SKM-1 treated with dmso at 0.1 percent for 144 hours (cell line): ENCODE measurements around the gene APMAP.

Experiments used
- DNase-seq: peaks from one replicate; lab custom pipeline; 2025; ENCODE audit not compliant: unreplicated experiment; lab: John Stamatoyannopoulos, UW

The APMAP gene, protein sequence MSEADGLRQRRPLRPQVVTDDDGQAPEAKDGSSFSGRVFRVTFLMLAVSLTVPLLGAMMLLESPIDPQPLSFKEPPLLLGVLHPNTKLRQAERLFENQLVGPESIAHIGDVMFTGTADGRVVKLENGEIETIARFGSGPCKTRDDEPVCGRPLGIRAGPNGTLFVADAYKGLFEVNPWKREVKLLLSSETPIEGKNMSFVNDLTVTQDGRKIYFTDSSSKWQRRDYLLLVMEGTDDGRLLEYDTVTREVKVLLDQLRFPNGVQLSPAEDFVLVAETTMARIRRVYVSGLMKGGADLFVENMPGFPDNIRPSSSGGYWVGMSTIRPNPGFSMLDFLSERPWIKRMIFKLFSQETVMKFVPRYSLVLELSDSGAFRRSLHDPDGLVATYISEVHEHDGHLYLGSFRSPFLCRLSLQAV

DNA sequence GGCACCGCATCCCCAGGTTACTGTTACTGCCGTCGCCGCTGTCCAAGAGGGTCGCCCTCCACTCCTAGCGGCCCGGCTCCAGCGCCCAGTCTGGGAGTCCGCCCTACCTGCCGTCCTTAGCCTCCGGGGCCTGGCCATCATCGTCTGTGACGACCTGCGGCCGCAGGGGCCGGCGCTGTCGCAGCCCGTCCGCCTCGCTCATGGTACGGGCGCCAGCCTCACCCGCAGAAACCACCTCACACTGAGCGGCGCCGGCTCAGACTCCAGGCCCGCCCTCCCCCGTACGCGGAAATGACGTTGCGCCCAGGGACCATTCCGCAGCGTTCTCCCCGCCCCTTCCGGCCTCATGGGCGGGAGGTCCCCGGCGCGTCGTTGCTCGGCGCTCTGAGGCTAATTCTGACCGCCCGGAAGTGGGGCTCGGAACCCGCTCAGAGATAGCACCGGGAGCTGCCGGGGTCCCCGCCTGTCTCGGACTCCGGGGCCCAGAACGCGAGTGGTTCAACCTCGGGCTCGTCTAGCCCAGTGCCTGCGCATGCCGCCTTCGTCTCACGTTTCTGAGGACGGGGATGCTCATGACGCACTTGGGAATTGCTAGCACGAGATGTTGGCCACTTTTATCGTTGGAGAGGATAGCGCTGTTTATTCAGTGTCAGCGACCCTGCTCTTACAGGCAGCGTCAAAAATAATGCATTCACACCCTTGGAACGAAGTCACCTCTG is at the start of gene APMAP:
TSS of gene APMAP (minus strand) at position 265 of the 719 bp plus-strand sequence. CDS start at position 202, 63 bp downstream.
- DNase-seq = peak; percentile 89

DNA sequence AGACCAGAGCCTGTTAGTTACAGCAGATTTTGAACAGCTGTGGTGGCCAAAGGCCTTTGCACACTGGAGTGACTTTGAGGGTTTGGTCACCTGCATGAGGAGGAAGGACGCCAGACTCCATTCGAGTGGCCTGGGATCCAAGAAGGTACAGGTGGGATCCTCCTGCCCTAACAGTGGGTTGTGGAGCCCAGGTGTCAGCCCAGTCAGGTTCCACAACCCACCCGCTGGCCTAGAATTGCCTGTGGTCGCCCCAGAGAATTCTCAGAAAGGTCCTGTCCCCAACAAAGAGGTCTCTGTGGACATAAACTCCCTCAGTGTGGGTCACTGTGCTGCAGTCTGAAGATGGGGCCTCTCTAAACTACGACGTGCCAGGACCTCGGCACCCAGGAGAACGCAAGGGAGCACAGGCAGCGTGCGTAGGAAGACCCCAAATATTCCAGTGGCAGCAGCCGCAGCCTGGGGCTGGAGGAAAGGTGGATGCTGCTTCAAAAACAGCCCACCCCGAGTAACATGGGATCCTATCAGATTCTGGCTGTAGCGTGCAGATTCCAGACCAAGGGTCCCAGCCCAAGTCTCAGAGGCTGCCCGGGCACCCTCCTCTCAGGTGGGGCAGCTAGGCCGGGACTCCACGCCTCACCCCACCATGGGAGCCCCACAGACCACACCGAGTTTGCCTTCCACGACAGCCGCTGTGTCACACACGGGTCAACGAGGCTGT is 49.4 kb upstream of the APMAP start:
- DNase-seq = no peak

DNA sequence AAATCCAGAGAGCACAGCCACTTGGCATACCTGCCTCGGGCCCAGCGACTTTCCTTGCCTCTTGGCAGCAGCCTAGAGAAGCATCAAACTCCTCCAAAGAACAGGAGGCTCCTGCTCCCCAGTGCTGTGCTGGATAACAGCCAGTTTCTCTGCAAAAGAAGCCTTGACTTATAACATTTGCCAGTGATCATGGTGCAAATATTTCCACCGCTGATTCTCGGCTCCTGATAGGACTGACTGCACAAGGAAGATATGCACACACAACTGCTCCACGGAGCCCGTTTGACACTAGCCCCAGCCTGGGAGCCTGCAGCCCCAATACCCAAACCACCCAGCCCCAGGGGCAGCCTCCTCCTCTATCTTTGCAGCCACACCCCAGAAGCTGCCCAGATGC is 47.9 kb upstream of the APMAP start:
- no peak for DNase-seq

DNA sequence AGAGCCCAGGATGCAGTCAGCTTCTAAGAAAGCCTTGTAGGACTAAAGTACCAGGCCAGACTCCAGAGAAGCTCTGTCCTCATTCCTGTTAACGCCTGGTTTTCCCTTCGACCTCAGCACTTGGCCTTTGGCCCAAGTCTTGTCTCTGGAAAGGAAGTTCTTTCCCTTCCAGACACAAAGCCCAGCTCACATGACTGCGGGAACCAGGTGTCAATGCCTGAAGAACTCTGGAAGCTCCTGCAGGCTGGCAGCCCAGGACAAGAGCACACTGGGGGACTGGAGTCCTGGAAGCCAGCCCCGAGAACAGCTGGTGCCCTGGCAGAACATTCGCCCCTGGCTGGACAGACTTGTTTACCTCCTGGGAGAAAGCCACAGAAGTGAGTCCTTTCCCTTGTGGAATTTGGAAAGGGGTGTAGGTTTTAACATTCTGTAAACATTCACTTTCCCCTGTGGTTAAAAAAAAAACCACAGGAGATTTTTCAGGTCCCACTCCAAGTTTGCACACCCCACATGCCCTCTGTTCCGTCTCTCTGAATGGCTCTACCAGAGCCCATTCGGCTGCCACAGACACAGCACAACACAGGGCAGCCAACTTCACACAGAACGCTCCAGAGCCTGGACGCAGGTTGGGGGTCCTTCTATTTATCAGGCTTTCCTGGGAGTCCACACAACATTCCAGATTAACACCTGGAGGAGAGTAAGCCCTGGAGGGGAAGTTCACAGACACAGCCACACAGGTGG is 47.3 kb upstream of the APMAP start:
- DNase-seq = no peak

DNA sequence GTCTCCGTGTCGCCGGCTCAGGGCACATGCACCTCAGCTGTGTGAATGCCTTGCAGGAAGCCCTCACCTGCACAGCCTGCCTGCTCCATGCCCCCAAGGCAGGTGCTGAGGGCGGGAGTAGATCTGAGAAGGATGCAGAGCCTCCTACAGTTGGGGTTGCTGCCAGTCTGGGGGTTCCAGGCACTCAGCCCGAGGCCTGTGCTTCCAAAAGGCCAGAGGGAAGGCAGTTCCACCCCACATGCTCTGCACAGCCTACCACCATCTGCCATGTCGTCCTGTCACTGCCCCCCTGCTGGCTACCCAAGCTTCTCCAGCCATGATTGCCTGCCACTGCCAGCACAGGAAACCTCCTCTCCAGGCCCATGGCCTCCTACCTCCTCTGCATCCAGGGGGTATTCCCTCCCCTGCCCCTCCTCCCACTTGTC is 46.1 kb upstream of the APMAP start:
- no peak for DNase-seq

DNA sequence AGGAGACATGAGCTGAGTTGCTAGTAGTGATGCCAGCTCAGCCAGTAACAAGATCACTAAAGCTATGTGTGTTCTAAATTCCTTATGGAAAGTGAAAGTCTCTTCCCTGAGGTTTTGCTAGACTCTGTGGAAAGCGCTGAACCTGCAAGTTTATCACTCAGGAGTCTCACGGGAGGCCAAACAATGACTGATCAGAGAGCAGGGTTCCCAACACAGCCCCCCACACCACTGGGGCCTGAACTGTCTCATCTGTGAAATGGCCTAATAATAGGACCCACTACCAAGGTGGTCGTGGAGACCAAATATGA is 45.5 kb upstream of the APMAP start:
- DNase-seq = no peak

DNA sequence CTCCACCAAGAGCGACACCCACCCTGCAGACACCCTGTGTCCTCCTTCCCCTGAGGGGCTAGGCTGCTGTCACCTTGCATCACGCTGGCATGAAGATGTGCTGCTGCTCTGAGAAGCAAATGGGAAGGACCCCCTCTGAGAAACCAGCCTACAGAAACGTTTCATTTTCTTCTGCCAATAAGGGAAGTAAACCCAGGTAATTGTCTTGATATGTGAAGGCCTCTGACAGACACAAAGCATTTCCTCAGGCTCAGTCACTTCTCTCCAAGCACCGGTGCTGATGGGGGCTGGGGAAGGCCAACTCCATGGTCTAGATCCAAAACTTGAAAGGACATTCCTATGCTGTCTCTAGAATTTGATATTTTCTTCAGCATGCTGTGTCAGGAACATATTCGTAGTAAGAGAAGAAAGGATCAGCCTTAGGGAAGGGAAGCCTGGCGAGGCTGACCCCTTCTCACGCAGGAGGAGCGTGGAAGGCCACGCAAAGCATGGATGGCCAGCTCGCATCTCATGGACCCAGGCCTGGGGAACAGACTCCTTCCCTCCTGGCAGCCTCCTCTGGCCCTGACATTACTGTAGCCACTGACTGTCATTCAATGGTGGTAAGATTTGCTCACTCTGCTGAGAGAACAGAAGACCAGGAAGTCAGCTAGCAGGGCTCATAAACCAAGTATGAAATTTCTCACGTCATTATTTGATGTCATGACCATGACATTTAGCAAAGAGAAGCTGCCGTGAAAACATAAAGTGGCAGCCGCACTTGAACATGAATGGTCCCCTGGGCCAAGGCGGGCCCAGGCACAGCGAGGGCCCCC is 44.9 kb upstream of the APMAP start:
- no peak for DNase-seq

DNA sequence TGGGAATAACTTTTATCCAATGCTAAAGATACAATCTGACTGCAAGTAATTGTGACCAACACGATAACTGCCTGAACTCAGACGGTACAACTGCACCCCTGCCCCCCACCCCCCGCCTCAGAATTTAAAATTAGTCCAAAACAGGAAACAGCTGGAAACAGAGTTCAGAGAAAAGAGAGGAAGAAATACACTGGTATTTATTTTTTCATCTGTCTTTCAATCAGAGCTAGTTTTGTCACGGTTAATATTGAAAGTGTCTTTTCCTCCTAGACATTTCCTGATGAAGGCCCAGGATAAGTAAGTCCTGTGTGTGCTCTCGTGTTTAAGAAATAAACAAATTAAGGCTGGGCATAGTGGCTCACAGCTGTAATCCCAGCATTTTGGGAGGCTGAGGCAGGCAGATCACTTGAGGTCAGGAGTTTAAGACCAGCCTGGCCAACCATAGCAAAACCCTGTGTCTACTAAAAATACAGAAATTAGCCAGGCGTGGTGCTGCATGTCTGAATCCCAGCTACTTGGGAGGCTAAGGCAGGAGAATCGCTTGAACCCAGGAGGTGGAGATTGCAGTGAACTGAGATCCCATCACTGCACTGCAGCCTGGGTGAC is 43.9 kb upstream of the APMAP start:
- no peak for DNase-seq

DNA sequence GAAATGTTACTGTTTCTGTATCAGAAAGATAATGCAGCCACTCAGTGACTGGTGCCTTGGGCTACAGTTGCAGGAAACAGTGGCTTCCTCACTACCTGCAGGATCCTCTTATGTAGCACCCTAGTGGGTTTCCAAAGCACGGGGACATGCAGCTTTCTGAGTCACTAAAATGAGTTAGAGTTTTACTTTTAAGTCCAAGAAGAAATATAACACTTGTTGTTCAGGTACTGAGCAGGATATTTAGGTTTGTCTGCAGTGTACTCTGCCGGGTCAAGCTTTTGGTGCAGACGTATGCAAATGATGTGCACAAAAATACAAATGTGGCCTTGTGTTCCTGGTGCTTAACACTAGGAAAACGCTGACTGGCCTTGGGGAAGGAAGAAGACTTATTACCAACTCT is 43.4 kb upstream of the APMAP start:
- DNase-seq = no peak

DNA sequence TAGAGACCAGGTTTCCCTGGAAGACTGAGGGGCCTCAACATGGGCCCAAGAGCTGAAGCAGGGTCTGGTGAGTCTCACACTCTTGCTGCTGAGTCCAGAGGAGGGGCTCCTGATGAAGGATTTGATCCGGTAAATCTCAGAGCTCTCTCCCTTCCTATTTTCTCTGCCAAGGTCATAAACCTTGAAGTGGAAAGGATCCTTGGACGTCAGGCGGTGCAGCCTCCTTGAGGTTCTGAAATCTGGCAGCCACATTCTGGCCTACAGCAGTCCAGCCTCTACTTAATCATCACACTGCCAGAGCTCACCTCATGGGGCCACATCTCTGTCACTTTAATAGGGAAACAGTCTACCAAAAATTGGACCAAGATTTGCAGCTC is 41.4 kb upstream of the APMAP start:
- no peak for DNase-seq

DNA sequence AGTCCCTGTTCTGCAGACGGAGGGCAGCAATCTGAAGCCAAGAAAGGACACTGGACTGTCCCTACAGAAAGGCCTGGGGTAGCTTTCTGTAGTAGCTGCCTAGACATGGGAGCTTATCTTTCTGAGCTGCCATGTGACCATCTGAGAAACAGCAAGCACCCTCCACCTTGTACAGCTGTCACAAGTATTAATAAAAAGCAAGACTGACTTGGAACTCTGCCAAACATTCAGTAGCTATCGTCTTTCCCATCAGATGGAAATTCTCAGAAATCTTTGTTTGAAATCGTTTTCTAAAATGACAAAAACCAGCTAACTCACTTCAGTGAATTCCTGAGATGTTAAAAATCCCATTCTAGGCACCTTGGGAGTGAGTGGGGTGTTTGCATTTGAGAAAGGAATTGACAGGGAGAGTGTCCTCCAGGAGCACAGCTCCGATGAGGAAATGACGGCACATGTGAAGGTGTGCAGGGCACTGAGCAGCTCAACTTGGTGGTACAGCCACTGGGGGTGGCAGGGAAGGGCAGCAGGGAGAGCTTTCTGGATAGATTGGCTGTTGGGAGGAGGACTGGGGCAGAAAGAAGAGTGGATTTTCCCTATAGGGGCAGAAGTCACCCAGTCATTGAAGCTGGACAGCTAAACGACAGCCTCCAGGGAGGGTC is 40.8 kb upstream of the APMAP start:
- no peak for DNase-seq

DNA sequence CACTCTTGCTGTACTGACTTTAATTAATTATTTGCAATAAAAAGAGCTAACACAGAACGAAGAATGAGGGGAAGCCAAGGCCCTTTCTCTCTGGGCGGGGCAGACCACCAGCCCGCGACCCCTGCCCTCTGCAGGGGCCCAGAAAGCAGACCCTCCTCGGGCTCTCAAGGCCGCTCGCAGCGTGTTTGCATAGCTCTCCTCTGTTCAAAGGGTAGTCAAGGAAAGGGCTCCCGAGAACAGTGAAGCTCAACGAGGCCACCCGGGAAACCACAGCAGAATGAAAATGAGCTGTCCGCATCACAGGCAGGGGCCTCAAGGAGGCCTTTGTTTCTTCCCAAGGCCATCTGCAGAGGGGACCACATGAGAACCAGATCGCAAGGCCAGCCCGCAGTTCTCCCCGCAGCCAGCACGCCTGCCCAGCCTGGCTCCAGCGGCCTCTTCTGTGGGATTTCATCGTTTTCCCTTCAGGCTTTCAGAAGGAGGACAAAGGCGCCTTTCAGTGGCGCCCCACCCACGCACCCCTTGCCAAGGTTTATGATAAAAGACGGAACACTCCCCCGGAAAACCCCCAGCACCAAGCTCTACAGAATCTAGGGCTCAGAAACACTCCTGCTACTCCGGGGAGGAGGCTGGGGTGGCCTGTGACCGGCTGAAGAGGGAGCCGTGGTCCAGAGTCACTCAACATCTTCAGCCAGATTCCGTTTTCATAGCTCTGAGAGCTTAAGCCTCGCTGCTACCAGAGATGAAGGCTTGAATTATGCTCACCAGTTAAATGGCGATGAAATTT is 40.1 kb upstream of the APMAP start:
- no peak for DNase-seq

DNA sequence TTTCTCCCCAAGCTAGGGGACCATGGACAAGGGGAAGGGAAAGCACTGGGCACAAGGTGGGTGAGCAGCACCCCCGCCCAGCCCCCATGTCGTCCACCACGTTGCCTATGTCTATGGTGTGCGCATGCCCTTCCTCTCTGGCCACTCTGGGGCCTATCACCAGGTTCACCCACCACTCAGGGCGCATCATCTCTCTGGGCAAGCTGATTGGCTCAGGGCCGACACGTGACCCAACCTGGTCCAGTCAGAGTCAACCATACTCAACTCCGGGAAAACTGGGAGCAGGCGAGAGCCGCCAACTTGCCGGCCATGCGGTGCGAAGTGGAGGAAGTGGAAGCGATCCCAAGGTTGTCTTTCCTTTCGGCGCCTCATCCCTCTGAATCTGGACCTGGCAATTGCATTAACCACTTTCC is 39.5 kb upstream of the APMAP start:
- no peak for DNase-seq

DNA sequence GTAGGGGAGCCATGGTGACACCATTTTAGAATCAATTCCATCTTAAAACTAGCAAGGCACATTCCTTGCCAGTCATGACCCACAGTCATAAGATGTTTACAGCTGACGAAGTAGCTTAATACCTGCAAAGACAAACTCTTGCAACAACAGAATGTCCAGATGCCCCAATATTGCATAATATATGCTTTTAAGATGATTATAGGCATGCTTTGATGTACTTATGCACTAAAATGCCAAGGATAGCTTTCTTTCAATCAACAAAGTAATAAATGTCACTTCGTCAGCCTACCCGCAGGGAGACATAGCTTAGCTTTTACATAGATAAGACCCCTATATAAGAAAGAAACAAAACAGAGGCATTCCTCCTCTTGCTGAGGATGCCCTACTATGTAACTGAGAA is 38.7 kb upstream of the APMAP start:
- DNase-seq = no peak

DNA sequence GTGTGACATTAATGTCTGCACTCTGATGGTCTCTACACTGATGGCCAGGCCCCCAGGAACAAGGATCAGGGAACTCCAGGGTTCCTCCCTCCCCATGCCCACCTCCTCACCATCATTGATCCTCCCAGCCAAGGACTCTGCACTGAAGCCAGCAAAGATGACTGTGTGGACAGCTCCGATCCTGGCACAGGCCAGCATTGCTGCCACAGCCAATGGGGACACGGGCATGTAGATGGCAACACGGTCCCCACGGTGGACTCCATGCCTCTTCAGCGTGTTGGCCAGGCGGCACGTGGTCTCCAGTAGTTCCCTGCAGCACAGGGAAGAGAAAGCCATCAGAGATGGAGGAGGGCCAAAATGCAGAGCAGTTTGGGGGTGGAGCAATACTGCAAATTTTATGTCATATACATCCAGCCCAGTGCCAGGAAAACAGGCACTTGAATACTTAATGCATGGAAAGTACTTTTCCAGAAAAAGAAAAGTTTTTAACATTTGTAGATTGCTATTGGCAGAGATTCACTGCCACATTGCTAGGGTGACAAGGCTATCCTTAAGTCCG is 38.2 kb upstream of the APMAP start:
- no peak for DNase-seq

DNA sequence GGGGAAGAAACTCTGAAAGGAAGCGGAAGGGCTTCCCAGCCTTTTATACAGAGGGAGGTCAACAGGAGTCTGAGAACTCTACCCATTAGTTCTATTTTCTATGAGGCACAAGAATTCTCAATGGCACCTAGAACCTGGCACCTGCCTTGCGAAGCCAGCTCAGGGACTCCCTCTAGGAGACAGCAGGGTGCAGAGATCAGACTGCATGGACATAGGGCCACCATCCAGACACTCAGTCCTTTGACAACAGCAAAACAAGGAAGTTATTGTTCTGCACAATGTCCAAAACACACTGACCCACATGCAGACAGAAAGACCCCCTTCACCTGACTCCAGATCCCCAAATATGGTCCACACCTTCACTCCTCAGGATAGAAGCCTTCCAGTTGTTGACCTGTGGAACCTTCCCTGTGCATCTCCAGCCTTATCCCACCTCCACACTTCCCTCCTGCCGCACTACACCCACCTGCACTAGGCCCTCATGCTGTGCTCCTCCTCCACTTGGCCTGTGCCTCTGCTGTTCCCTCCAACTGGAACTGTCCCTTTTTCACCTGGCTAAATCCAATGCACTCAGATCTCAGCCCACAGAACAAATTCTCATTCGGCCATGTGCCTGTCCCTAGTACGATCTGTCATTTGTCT is 37.6 kb upstream of the APMAP start:
- no peak for DNase-seq

DNA sequence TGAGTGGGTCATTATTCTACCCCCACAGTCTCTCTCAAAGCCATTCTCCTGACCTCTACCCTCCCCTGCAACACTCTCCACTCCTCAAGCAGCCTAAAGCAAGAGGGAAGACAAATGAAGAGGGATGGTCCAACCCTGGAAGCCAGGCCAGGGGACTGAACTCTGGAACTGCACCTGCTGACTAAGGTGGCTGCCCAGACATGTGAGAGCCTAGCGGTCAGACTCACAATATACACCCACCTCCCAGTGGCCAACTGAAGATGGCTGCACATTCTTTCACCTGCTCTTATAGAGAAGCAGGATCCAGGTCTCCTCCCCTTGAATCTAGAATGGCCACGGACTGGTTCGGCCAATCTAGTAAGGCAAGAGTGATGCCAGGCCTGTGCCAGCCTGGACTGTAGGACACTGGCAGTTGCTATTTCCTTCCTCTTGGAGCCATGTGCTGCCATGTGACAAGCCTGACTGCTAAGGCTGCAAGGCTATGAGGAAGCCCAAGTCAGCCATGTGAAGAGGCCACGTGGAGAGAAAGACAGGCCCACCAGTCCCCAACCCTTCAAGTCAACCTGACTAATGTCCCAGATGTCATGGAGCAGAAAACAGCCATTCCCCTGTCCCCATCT is 33.5 kb upstream of the APMAP start:
- no peak for DNase-seq
